ENCODE data around the gene ANXA11.

Gene ANXA11

DNA sequence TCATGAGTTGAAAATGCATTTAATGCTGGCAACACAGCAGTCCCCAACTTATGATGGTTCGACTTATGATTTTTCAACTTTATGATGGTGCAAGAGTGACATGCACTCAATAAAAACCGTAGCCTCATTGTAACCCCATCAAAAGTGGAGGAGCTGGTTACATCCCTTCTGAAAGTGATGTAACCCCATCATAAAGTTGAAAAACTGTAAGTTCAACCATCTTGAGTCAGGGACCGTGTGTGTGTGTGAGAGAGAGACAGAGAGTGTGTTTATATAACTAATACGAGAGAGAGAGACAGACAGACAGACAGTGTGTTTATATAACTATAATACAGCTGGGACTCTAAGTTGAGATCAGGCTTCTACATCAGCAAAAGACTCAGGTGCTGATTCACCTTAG is 21.0 kb downstream of the ANXA11 start:
- H3K9ac ChIP-seq (ENCODE audit: low read length) = no peak overlapping the region
- no peak overlapping the region for H3K4me3 ChIP-seq (ENCODE audit: low read length)
- H3K4me1 ChIP-seq (ENCODE audit: control insufficient read depth, insufficient read depth, low read length) = peaks cover 37% of the 10 kb centered on the region
- H3K36me3 ChIP-seq (ENCODE audit: control insufficient read depth, insufficient read depth, low read length) = no peaks in the 10 kb centered on the region
- no peaks in the 10 kb centered on the region for H3K27me3 ChIP-seq (ENCODE audit: control insufficient read depth, insufficient read depth, low read length)
- H3K9me3 ChIP-seq (ENCODE audit: control insufficient read depth, low read length) = no peaks in the 10 kb centered on the region

DNA sequence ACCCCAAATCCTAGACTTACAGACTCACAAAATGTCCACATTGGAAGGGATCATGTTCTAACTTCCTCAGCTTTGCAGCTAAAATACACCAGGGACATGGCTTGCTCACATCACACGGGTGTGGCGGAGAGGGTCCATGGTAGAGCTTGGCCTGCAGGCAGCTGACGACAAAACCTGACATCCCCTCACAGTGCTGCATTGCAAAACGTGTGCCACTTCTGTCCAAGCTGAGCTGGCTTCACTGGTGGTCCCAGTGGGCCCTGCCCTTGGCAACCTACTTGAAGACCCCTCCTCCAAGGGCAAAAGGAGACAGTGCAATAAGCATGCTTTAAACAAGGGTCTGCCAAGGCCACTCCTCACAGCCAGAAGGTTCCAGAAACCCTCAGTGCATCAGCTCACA is 21.9 kb downstream of the ANXA11 start:
- H3K36me3 ChIP-seq (ENCODE audit: control insufficient read depth, insufficient read depth, low read length) = no peaks in the 10 kb centered on the region
- H3K9me3 ChIP-seq (ENCODE audit: control insufficient read depth, low read length) = no peaks in the 10 kb centered on the region
- no peak overlapping the region for H3K9ac ChIP-seq (ENCODE audit: low read length)
- H3K4me3 ChIP-seq (ENCODE audit: low read length) = no peak overlapping the region
- peaks cover 29% of the 10 kb centered on the region for H3K4me1 ChIP-seq (ENCODE audit: control insufficient read depth, insufficient read depth, low read length)
- H3K27me3 ChIP-seq (ENCODE audit: control insufficient read depth, insufficient read depth, low read length) = no peaks in the 10 kb centered on the region

DNA sequence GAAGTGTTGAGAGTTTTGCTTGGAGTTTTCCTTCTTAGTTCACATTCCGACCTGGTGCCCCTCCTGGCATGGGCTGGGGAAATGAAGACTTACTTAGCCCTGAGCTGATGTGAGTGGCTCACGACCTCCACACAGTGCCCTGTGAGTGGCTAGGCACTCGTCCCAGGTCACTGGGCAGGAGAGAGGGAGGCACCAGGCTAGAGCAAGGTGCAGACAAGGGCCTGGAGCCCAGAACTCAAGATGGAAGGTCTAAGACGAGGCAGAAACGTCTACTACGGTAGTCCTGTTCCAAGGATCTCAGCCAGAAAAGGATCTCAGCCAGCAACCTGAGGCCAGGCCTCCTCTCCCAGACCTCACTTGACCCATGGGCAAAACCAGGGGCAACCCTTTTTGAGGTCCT is 22.4 kb downstream of the ANXA11 start:
- H3K36me3 ChIP-seq (ENCODE audit: control insufficient read depth, insufficient read depth, low read length) = no peaks in the 10 kb centered on the region
- no peaks in the 10 kb centered on the region for H3K27me3 ChIP-seq (ENCODE audit: control insufficient read depth, insufficient read depth, low read length)
- no peak overlapping the region for H3K9ac ChIP-seq (ENCODE audit: low read length)
- H3K4me1 ChIP-seq (ENCODE audit: control insufficient read depth, insufficient read depth, low read length) = peaks cover 29% of the 10 kb centered on the region
- no peaks in the 10 kb centered on the region for H3K9me3 ChIP-seq (ENCODE audit: control insufficient read depth, low read length)
- H3K4me3 ChIP-seq (ENCODE audit: low read length) = no peak overlapping the region

DNA sequence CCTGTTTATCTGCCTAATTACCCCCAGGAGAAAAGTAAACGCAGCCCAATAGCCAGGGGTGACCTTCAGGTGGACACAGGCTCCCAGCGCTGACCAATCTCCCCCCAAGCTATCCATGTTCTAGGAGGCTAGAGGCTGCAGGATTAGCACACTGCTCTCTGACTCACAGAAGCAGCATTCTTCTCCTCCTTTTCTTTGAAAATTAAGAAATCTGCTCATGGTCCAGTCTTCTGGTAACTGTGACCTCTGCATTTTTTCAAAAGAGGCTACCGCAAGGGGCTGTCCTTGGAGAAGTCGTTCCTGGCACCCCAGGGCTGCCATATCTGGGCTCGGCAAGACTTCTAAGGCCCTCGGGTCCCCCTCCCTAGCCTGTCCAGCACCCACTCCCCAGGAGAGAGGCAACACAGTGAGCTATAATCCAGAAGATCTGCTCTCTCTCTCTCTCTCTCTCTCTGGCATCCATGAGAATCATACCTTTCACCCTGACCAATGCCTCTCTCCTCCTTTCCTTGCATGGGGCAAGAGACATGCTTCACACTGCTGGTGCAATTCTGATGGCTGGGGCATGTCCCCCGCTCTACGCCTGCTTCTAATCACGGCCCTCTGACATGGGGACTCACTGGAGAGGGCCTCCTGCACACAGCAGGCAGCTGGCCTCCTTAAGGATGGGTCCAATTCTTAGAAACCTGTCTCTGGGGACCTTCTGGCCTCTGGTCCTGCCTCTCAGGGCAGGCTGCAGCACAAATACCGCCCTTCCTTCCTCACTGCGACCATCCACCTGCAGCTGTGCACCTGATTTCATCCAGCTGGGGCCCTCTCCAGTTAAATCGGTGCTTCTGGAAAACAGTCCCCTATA is 27.3 kb downstream of the ANXA11 start:
- Histone ChIP-seq H3K4me1 (ENCODE audit: control insufficient read depth, insufficient read depth, low read length) (peaks cover 30% of the 10 kb centered on the region), H3K4me3 (ENCODE audit: low read length) (no peak overlapping the region), H3K9me3 (ENCODE audit: control insufficient read depth, low read length) (no peaks in the 10 kb centered on the region), H3K27me3 (ENCODE audit: control insufficient read depth, insufficient read depth, low read length) (no peaks in the 10 kb centered on the region), H3K36me3 (ENCODE audit: control insufficient read depth, insufficient read depth, low read length) (no peaks in the 10 kb centered on the region), H3K9ac (ENCODE audit: low read length) (no peak overlapping the region)

DNA sequence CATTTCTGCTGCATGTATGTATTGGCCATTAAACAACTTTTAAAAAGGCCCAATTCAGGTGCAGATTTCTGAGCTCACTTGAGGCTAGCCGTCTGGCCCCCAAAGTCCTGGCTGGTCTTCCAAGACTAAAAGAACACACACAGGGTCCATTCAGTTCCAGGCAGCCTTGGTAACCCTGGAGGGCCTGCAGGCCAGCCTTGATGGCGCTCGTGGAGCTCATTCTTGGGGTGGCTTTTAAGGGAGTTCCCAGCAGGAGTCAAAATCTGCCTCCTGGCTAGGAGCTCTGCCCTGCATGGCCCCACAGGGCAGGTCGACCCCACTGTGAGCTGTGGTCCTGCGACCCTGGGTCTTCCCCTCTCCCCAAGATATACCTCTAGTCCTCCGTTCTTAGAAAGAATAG is 28.8 kb downstream of the ANXA11 start:
- Histone ChIP-seq H3K9me3 (ENCODE audit: control insufficient read depth, low read length) (no peaks in the 10 kb centered on the region), H3K4me3 (ENCODE audit: low read length) (no peak overlapping the region), H3K27me3 (ENCODE audit: control insufficient read depth, insufficient read depth, low read length) (no peaks in the 10 kb centered on the region), H3K4me1 (ENCODE audit: control insufficient read depth, insufficient read depth, low read length) (peaks cover 43% of the 10 kb centered on the region), H3K9ac (ENCODE audit: low read length) (no peak overlapping the region), H3K36me3 (ENCODE audit: control insufficient read depth, insufficient read depth, low read length) (peaks cover 5% of the 10 kb centered on the region)

DNA sequence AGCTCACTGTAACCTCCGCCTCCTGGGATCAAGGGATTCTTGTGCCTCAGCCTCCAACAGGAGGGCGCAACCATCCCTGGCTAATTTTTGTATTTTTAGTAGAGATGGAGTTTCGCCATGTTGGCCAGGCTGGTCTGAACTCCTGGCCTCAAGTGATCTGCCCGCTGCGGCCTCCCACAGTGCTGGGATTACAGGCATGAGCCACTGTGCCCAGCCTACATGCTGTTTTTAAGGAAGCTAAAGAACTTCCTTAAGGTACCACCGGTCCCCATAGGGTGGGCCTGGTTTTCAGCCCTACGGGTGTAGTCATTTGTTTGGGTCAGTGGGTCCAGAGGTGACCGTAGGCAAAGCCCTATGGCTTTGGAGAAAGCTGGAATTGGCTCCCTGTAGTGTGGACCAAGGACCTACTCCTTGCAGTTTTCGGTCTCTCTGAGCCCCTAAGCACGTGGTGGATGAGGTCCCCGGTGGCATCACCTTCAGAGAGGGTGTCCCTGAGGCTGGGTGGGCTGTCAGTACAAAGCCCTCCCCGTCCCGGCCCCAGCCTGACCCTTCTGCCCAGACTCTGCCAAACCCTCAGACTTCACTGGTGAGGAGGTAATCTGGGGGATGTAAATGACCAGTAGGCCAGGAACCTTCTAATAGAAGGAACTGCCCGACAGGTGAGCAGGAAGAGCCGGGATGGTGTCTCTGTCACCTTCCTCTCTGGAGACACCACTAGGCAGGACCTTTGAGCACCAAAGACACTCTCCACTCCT is 30.5 kb downstream of the ANXA11 start:
- Histone ChIP-seq H3K27me3 (ENCODE audit: control insufficient read depth, insufficient read depth, low read length) (no peaks in the 10 kb centered on the region), H3K9ac (ENCODE audit: low read length) (no peak overlapping the region), H3K9me3 (ENCODE audit: control insufficient read depth, low read length) (no peaks in the 10 kb centered on the region), H3K36me3 (ENCODE audit: control insufficient read depth, insufficient read depth, low read length) (peaks cover 11% of the 10 kb centered on the region), H3K4me1 (ENCODE audit: control insufficient read depth, insufficient read depth, low read length) (peaks cover 60% of the 10 kb centered on the region), H3K4me3 (ENCODE audit: low read length) (no peak overlapping the region)

DNA sequence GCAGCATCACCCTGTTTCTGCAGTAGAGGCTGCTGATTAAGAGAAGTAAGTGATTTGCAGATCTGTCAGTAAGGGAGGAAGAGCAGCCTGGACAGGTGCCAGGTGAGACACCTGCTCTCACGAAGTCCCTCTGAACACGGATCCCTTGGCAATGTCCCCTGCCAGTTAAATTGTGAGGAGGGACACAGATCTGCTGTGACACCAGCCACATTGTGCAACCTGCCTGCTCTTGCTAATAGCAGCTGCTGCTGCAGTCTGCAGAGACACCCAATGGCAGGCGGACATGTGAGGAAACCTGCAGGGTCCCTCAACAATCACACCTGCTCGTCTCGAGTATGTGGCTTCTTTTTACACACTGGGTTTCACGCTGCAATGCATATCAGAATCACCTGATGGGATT is 31.9 kb downstream of the ANXA11 start:
- H3K9ac ChIP-seq (ENCODE audit: low read length) = no peak overlapping the region
- H3K9me3 ChIP-seq (ENCODE audit: control insufficient read depth, low read length) = no peaks in the 10 kb centered on the region
- H3K4me3 ChIP-seq (ENCODE audit: low read length) = no peak overlapping the region
- no peaks in the 10 kb centered on the region for H3K27me3 ChIP-seq (ENCODE audit: control insufficient read depth, insufficient read depth, low read length)
- H3K4me1 ChIP-seq (ENCODE audit: control insufficient read depth, insufficient read depth, low read length) = peaks cover 65% of the 10 kb centered on the region
- H3K36me3 ChIP-seq (ENCODE audit: control insufficient read depth, insufficient read depth, low read length) = peaks cover 11% of the 10 kb centered on the region

DNA sequence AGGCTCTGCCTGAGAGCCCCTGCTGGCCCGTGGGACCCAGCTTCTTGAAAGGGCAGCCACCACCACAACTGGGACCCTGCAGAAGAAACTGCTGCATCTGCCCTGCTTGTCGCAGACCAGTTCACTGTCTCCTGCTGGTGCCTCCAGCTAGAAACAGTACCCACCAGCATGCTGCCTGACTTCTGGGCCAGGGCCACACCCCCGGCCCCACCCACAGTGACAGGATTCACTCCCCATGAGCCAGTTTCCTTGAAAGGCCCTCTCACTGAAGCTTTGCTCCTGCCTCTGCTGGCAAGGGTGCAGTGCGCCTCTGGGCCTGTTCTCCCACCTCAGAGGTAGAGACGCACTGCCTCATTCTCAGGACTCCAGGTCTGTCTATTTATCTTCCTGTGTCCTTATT is 32.4 kb downstream of the ANXA11 start:
- H3K9me3 ChIP-seq (ENCODE audit: control insufficient read depth, low read length) = no peaks in the 10 kb centered on the region
- H3K9ac ChIP-seq (ENCODE audit: low read length) = peak overlapping the region; percentile 22
- peaks cover 59% of the 10 kb centered on the region for H3K4me1 ChIP-seq (ENCODE audit: control insufficient read depth, insufficient read depth, low read length)
- H3K4me3 ChIP-seq (ENCODE audit: low read length) = no peak overlapping the region
- no peaks in the 10 kb centered on the region for H3K27me3 ChIP-seq (ENCODE audit: control insufficient read depth, insufficient read depth, low read length)
- H3K36me3 ChIP-seq (ENCODE audit: control insufficient read depth, insufficient read depth, low read length) = peaks cover 13% of the 10 kb centered on the region

DNA sequence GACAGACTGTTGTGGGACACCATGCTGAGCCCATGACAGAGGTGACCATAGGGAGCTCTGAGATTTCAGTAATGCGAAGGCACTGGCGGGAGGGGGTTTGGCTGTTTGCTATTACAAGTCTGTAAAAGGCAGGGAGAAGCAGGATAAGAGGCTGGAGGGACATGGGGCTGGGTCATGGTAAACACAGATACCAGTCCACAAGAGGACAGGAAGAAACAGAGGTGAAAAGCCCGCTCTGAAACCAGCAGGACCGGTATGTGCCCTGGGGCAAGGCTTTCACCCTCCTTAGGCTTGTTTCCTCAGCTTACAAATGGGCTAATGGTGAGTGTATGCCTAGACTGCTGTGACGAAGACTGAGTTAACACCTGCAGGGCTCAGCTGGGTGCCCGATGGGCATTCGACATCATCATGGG is 34.1 kb downstream of the ANXA11 start:
- Histone ChIP-seq H3K4me3 (ENCODE audit: low read length) (no peak overlapping the region), H3K36me3 (ENCODE audit: control insufficient read depth, insufficient read depth, low read length) (peaks cover 19% of the 10 kb centered on the region), H3K27me3 (ENCODE audit: control insufficient read depth, insufficient read depth, low read length) (no peaks in the 10 kb centered on the region), H3K9ac (ENCODE audit: low read length) (peak overlapping the region; percentile 64), H3K4me1 (ENCODE audit: control insufficient read depth, insufficient read depth, low read length) (peaks cover 50% of the 10 kb centered on the region), H3K9me3 (ENCODE audit: control insufficient read depth, low read length) (no peaks in the 10 kb centered on the region)

DNA sequence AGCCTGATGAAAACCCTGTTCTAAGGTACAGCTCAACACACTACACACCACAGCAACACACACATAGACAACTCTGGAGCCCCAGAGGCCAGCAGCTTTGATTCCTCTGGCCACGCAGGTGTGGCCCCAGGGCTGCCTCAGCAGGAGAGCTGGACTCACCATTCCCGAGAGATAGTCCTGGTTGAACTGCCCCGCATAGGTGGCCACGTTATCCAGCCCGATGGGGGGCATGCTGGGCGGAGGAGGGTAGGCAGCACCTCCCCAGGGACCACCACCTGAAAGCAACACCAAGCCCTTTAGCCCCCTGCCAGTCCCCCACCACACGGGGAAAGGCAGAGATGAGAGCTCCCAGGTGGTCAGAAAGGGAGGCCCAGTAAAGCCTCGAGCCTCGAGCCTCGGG is 34.7 kb downstream of the ANXA11 start:
- H3K27me3 ChIP-seq (ENCODE audit: control insufficient read depth, insufficient read depth, low read length) = no peaks in the 10 kb centered on the region
- H3K9me3 ChIP-seq (ENCODE audit: control insufficient read depth, low read length) = no peaks in the 10 kb centered on the region
- peaks cover 56% of the 10 kb centered on the region for H3K4me1 ChIP-seq (ENCODE audit: control insufficient read depth, insufficient read depth, low read length)
- no peak overlapping the region for H3K4me3 ChIP-seq (ENCODE audit: low read length)
- H3K9ac ChIP-seq (ENCODE audit: low read length) = peak overlapping the region; percentile 64
- H3K36me3 ChIP-seq (ENCODE audit: control insufficient read depth, insufficient read depth, low read length) = peaks cover 19% of the 10 kb centered on the region

DNA sequence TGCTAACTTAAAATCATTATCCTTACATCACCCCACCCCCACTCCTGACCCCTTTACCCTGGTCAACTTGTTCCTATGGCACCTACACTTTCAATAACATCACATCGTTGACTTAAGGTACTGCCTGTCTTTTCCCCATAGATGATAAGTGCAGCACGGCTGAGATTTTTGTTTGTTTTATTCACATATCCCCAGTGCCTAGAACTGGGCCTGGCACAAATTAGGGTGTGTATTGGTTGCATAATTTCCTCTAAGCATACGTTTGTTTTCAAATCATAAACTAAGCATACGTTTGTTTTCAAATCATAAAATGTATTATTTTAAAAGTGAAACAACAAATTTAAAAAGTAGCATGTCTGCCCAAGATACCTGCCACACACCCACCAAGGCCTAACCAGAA is 35.3 kb downstream of the ANXA11 start:
- H3K9ac ChIP-seq (ENCODE audit: low read length) = no peak overlapping the region
- H3K9me3 ChIP-seq (ENCODE audit: control insufficient read depth, low read length) = no peaks in the 10 kb centered on the region
- H3K36me3 ChIP-seq (ENCODE audit: control insufficient read depth, insufficient read depth, low read length) = peaks cover 19% of the 10 kb centered on the region
- H3K4me1 ChIP-seq (ENCODE audit: control insufficient read depth, insufficient read depth, low read length) = peaks cover 62% of the 10 kb centered on the region
- H3K4me3 ChIP-seq (ENCODE audit: low read length) = no peak overlapping the region
- H3K27me3 ChIP-seq (ENCODE audit: control insufficient read depth, insufficient read depth, low read length) = no peaks in the 10 kb centered on the region

DNA sequence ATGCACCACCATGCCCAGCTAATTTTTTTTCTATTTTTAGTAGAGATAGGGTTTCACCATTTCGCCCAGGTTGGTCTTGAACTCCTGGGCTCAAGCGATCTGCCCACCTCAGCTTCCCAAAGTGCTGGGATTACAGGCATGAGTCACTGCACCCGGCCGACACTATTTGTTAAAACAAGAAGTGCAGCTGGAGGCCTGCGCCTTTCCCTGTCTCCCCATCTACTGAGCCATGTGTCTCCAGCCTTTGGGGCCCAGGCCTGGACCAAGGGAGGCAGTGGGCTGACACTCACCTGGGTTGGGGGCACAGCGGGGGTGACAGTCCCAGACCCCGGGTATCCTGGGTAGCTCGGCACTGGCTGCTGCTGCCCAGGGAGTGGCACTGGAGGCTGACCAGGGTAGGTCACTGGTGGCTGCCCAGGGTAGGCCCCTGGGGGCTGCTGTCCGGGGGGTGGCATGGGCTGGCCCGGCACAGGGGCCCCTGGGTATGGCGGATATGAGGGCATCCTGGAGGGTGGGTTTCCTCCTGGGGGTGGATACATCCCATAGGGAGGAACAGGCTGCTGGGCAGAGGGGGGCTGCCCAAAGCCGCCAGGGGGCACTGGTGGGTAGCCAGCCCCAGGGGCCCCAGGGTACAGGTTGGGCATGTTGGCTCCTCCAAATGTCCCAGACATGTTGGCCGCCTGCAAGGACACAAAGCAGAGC is 36.5 kb downstream of the ANXA11 start:
- Histone ChIP-seq H3K9ac (ENCODE audit: low read length) (no peak overlapping the region), H3K4me1 (ENCODE audit: control insufficient read depth, insufficient read depth, low read length) (peaks cover 73% of the 10 kb centered on the region), H3K4me3 (ENCODE audit: low read length) (no peak overlapping the region), H3K27me3 (ENCODE audit: control insufficient read depth, insufficient read depth, low read length) (no peaks in the 10 kb centered on the region), H3K36me3 (ENCODE audit: control insufficient read depth, insufficient read depth, low read length) (peaks cover 19% of the 10 kb centered on the region), H3K9me3 (ENCODE audit: control insufficient read depth, low read length) (no peaks in the 10 kb centered on the region)

All from mucosa of stomach (tissue), 1 donor.